GM18951 (cell line): ENCODE measurements around the gene NDC1.
"Not testable (repeated sequence)": the region's sequence is repeated elsewhere in the genome, so short reads cannot be mapped to it uniquely, and the experiment has no call there.

Source experiments
- POLR2A ChIP-seq: IDR thresholded peaks from 4 replicates; pipeline ENCODE4 v1.6.1; 2011; ENCODE audit warnings: mild to moderate bottlenecking; ENCODE audit not compliant: insufficient read length, insufficient read depth; ENCODE audit errors: extremely low read depth
- in situ Hi-C: fragments of 300-500 bp; cut with MboI; formaldehyde crosslinking; loops from one replicate; pipeline ENCODE4 v1.12.0; 2022; ENCODE audit warnings: low sequenced_read_pairs, mixed read lengths, inconsistent platforms; ENCODE audit not compliant: unreplicated experiment

The NDC1 gene

GRCh38 chr1:53837924-53838653 lies at the start of gene NDC1:
NDC1 (minus strand) TSS chr1:53838296; CDS start chr1:53838261, 35 bp downstream.
- in situ Hi-C loops: no loop called here
- TF ChIP-seq POLR2A: peak; percentile 84

- in situ Hi-C loops: loop anchor here (5.0 kb wide), 1 partner anchor 79 kb away; no protein-coding TSS in a partner anchor
Observed at GRCh38 chr1:53883600-53883999, 45.5 kb upstream of the NDC1 start.

- in situ Hi-C loops: loop anchor here (5.0 kb wide), 1 partner anchor 80 kb away; no protein-coding TSS in a partner anchor
Observed at GRCh38 chr1:53881853-53882252, 43.8 kb upstream of the NDC1 start.

- TF ChIP-seq POLR2A: no peak
- in situ Hi-C loops: no loop called here
Observed at GRCh38 chr1:53878492-53879105, 40.5 kb upstream of the NDC1 start.

GRCh38 chr1:53875150-53875549 lies 37.1 kb upstream of the NDC1 start:
- in situ Hi-C loops: not testable (repeated sequence)

GRCh38 chr1:53871773-53872484 lies 33.8 kb upstream of the NDC1 start:
- TF ChIP-seq POLR2A: no peak
- in situ Hi-C loops: loop anchor here (25.0 kb wide), 1 partner anchor 615 kb away; no protein-coding TSS in a partner anchor

- in situ Hi-C loops: loop anchor here (25.0 kb wide), 1 partner anchor 616 kb away; no protein-coding TSS in a partner anchor
- TF ChIP-seq POLR2A: no peak
Observed at GRCh38 chr1:53871221-53871620, 33.1 kb upstream of the NDC1 start.

GRCh38 chr1:53869454-53870117 lies 31.5 kb upstream of the NDC1 start:
- no peak for TF ChIP-seq POLR2A
- in situ Hi-C loops: loop anchor here (25.0 kb wide), 1 partner anchor 618 kb away; no protein-coding TSS in a partner anchor

GRCh38 chr1:53868565-53868964 lies 30.5 kb upstream of the NDC1 start:
- in situ Hi-C loops: loop anchor here (25.0 kb wide), 1 partner anchor 619 kb away; no protein-coding TSS in a partner anchor

GRCh38 chr1:53862507-53862906 lies 24.4 kb upstream of the NDC1 start:
- TF ChIP-seq POLR2A: no peak
- in situ Hi-C loops: loop anchor here (25.0 kb wide), 1 partner anchor 625 kb away; no protein-coding TSS in a partner anchor

More at GRCh38 chr1:53868565-53868964, 30.5 kb upstream of the NDC1 start:
- TF ChIP-seq POLR2A: no peak

GRCh38 chr1:53860967-53861411 lies 22.9 kb upstream of the NDC1 start:
- in situ Hi-C loops: loop anchor here (25.0 kb wide), 1 partner anchor 626 kb away; no protein-coding TSS in a partner anchor
- no peak for TF ChIP-seq POLR2A

GRCh38 chr1:53851571-53852285 lies 13.6 kb upstream of the NDC1 start:
- in situ Hi-C loops: loop anchor here (10.0 to 25.0 kb wide), 2 partner anchors 113 to 636 kb away; no protein-coding TSS in a partner anchor
- no peak for TF ChIP-seq POLR2A

GRCh38 chr1:53850082-53850673 lies 12.1 kb upstream of the NDC1 start:
- in situ Hi-C loops: loop anchor here (10.0 to 25.0 kb wide), 2 partner anchors 115 to 637 kb away; no protein-coding TSS in a partner anchor
- TF ChIP-seq POLR2A: no peak
